Peyer's patch (tissue), 4 donors: Measurements from ENCODE around the gene PIGQ.

Experiments used
- POLR2A ChIP-seq, 2 donors: fragments of 450-650 bp; IDR thresholded peaks; one replicate each; pipeline ENCODE4 v1.5.1; 2017; ENCODE audit warnings: antibody characterized with exemption in 2 of 2, mild to moderate bottlenecking in 2 of 2, moderate library complexity in 2 of 2
- TF ChIP-seq, protein P1 (sequence below), 6 experiments: fragments of 450-650 bp in 4 of 6; fragments of 200-600 bp in 2 of 6; sonication (generic) in 1 of 6; IDR thresholded peaks; one replicate each; pipeline ENCODE4 v1.5.1; 2017 to 2019; ENCODE audit warnings: antibody characterized with exemption in 6 of 6, mild to moderate bottlenecking in 3 of 6, moderate library complexity in 1 of 6

DNA sequence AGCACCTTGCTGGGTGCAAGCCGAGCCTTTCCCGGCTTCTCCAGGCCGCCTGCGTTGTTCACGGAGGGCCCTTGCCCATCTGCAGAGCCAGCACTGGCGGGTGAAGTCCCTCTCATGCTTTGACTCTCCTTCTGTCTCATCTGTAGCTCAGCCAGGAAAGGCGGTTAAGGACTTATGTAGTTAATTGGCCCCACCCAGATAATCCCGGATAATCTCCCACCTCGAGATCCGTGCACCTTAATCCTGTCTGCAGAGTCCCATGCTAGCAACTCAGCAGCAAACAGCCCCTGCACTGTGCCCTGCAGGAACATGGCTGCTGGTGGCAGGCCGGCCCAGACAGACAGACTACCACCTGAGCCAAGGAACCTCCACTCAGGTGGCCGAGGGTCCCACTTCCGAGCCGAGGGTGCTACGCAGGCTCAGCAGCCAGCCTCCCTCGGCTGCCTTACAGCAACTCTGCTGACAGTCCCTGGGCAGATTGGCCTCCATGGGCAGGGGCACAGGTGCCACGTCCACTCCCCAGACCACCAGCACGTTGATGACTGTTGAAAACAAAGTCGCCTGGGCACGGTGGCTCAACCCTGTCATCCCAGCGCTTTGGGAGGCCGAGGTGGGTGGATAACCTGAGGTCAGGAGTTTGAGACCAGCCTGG lies 37.0 kb downstream of the PIGQ start:
- TF ChIP-seq, protein P1, sequence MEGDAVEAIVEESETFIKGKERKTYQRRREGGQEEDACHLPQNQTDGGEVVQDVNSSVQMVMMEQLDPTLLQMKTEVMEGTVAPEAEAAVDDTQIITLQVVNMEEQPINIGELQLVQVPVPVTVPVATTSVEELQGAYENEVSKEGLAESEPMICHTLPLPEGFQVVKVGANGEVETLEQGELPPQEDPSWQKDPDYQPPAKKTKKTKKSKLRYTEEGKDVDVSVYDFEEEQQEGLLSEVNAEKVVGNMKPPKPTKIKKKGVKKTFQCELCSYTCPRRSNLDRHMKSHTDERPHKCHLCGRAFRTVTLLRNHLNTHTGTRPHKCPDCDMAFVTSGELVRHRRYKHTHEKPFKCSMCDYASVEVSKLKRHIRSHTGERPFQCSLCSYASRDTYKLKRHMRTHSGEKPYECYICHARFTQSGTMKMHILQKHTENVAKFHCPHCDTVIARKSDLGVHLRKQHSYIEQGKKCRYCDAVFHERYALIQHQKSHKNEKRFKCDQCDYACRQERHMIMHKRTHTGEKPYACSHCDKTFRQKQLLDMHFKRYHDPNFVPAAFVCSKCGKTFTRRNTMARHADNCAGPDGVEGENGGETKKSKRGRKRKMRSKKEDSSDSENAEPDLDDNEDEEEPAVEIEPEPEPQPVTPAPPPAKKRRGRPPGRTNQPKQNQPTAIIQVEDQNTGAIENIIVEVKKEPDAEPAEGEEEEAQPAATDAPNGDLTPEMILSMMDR (IDR thresholded peaks at IDR 0.05), result no peak
- no peak for TF ChIP-seq POLR2A (IDR thresholded peaks at IDR 0.05)
